ENCODE measurements around the gene DBN1. TPM values are rescaled to one million over a fixed set of nuclear protein-coding genes. Genes with fewer than 3 reads are reported as not detected.

DBN1 gene
- total RNA-seq, 1 donor from 2014 or later = 170 TPM

DNA sequence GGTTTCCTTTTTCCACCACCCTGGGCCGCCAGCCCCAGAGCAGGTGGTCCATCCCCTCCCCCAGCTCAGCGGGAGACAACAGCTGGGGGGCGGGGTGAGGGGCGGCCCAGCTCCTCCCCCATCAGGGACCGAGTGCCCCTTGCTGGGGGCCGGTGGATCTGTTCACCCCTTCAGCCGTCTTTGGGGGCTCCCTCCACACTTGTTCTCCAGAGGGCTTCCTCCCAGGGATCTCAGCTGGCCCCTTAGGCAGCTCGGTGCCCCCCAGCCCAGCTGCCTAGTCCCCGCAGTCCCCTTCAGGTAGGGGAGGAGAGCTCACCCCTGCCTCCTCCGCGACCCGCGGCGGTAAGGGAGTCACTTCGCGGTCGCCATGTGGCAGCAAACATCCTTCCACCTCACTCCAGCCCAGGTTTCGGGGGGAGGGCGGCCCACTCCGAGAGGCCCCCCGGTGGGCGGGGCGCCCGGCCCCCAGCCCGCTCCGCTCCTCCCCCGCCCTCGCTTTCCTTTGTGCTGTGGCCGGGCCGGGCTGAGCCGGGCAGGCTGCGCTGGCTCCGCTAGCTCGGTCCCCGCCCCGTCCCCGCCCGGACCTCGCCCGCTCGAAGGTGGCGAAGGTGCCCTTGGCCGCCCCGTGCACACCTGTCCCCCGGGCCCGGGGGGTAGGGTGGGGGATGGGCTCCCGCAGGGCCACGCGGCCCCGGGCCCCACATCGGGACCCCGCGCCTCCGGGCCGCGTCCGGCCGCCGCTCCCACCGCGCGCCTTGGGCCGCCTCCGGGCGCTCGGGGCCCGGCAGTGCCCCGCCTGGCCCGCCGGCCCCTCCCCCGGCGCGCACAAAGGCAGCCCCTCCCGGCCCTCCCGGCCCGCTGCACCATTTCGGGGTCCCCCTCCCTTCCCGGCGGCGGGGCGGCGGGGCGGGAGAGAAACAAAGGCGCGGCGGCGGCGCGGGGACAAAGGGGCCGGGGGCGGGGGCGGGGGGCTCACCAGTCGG lies 683 bp downstream of the DBN1 start:
- DNase-seq = no peak

DNA sequence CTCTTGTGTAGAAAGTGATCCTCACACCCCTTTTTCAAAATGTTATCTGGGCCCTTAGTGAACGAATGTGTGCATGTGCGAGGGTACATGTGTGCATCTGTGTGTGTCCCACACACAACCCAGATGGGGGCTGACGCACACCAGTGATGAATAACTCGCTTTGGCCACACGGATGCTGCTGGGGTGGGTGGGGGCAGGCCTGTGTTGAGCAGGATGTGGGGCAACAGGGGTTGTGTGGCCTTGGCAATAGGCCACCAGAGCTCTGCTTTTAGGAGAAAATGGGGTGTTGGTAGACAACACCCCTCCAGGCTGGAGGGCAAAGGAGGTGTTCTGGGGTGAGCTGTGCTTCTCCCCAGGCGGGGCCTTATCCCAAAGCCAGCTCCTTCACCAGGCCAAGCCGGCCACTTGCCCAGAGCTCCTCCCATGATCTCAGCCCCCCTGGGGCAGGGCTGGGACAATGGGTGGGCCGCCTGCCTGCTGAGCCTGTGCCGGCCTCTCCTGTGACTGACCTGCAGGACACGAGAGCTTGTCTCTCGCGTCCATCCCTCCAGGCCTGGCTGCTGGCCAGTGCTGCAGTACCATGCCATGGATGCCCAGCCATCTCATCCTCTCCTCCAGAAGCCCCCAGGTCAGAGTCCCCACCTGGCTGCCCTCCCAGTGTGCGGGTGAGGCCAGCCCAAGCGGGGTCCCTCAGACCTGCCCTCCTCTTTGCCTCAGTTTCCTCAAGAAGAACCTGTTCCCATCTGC lies 1.7 kb downstream of the DBN1 start:
- no peak for DNase-seq

DNA sequence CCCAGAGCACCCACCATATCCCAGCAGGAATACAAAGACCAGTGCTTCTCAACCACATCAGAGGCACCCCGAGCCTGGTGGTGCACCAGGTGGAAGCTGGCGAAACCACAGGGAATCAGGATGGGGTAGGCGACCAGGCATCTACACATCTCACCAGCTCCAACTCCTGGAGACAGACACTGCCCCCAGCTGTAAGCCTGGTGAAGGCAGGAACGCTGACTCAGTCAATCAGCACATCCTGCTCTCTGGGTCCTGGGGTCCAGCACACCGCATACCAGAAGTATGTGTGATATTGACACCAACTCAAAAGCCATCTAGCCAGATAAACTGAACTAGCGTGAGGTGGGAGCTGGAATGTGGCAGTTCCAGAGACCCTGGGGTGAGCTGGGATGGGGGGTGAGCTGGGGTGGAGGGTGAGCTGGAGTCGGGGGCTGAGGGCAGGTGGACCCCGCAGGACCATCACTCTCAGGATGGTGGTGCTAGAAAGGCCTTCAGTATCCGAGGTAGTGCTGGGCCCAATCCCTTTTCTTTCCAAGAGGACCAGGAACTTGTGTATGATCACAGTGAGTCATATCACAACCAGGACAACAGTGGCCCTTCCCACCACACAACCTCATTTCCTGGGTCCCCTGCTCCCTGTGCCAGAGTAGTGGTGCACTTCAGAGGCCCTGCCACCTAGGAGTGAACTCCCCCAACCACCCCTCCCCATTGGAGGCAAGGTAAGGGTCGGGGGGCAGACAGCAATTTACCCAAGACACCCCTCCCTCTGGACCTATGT lies 2.5 kb downstream of the DBN1 start:
- DNase-seq = no peak

DNA sequence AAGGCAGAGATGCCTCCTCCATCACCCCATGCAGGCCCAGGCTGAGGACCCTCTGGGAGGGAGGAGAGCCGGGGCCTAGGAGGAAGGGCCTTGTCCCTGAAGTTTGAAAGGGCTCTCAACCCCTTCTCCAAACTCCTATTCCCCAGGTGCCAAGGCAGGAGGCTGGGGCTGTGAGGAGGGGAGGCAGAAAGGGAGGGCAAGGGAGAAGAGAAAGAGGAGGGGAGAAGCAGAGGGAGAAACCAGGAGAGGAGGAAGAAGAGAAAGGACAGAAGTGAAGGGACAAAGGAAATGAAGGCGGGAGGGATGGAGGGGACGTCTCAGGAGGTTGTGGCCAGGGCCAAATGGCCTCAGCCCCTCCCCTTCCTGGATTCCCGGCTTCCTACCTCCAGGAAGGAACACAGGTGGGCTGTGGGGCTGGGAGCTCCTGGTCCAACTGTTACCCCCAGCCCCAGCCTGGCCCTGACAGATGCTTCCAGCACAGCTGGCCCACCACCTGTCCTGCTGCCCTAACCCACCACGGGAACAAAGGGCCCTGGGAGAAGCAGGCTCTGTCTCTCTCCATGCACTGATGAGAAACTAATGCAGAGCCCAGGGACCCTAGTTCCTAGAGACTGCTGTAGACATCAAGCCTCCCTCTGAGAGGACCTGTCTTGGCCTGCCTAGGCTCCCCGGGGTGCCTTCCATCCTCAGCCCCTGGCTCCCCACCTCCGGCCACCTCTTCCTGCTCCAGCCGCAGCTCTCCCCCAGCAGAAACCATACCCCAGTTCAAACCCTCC lies 3.5 kb downstream of the DBN1 start:
- DNase-seq = no peak

DNA sequence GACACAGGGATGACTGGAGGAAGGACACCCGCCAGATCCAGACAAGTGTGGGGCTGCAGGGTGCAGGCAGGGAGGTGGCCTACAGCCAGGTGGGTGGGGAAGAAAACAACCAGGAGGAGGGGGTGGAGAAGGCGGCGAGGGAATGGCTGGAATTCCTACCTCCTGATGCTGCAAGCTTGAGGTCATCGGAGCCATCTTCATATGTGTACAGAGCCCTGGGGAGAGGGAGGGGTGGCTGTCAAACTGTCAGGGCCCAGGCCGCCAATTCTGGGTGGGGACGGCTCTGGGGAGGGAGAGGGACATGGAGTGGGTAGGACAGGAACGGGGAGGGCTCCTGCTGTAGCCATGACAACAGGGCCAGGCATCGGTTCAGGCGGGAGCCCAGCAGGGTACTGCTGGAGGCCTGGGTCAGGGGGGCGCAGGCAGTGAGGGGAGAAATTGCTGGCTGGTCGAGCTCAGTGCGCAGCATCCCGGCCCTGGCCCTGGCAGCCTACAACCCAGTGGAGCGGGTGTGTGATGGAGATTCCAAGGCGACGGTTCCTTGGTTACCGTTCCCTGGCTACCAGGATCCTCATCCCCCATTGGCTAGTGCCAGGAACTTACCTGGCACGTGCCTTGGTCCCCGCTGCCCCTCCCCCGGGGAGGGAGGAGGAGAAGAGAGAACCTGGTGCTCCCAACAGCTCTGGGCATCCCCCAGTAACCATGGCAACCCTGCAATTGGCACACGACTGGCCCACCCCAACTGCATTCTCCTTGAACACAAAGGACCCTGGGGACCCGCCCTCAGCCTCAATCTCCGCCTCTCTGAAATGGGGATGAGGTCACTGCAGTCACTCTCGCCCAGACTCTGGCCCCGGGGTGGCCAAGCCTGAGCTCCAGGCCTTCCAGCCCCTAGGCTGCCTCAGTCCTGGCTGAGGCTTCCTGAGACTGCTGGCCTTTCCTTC lies 4.5 kb downstream of the DBN1 start:
- peak; percentile 45 for DNase-seq

DNA sequence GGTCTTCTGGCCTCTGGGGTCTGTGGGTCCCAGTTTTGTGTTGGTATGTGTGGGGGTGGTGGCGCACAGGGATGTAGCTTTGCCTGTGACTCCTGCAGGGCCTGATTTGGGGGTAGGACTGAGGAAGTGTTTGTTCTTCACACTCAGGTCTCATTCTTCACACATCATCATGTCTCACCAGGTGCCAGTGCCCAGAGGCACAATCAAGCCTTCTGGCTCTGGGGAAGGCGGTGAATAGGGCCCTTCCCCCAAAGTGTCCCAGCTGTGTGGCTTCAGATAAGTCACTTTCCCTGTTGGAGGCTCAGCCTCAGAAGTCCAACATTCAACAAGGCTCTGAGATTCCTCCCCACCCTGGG lies 5.1 kb downstream of the DBN1 start:
- DNase-seq = no peak

DNA sequence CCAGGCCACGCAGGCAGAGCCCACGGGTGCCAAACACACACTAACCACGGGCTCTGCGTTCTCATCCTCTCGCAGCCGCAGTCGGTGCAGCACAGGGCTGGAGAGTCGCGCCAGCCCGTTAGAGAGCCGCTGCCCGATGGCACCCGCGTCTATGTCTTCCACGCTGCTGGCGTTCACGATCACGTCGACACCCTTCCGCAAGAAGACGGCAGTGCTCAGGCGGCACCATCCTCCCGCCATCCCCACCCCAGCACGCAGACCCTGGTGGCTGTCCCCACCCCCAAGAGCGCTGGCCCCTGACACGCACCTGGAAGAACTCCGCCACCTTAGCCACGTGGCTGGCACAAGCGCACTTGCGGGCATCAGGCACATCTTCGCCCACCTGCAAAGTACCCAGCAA lies 6.0 kb downstream of the DBN1 start:
- no peak for DNase-seq

DNA sequence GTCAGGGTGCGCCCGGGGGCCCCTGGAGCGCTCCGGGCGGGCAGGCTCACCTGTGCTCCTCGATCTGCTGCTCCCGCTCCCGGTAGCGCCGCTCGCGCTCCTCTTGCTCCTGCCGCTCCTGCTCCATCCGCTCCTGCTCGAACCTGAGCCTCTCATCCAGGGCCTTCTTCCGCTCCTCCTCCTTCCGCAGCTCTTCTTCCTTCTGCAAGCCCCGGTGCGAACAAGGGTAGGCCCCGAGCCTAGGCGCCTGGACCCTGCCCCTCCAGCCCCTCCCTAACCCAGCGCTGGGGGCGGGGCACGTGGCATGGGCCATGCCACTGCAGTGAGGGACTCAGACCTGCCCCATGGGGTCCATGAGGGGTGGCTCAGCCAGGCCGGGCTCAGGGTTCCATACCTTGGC lies 6.6 kb downstream of the DBN1 start:
- no peak for DNase-seq

DNA sequence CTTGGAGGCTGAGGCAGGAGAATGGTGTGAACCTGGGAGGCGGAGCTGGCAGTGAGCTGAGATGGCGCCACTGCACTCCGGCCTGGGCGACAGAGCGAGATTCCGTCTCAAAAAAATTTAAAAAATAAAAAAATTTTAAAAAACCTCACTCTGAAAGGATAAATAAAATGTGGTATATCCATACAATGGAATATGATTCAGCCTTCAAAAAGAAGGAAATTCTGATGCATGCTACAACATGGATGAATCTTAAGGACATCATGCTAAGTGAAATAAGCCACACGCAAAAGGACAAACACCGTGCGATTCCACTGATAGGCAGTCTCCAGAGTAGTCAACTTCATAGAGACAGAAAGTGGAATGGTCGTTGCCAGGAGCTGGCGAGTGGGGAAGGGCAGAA lies 8.4 kb downstream of the DBN1 start:
- no peak for DNase-seq

DNA sequence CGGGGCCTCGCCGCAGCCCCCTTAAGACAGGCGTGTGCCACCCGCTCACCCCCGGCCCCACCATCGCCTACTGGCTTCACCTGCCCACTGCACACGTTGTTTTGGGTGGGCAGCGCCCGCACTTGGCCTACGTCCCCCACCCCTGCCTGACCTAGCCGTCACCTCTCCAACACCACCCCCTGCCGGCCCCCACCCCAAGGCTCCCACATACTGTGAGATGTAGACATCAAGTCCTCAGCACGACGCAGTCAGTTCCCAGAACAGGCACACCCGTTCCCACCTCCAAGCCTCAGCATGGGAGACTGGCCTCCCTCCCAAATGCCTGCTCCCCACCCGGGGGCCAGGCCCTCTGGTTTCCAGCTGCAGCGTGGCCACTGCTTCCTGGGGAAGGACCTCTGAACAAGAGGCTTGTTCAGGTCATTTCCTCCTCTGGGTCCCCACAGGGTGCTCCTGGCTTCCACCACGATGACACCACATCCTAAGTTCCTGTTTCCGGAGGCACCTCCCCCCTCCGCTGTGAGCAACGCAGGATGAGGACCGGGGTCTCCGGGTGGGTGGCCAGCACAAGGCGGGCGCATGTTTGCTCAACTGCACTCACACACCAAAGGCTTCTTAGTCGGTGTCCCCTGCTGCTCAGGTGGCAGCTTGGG lies 11.3 kb downstream of the DBN1 start:
- no peak for DNase-seq

DNA sequence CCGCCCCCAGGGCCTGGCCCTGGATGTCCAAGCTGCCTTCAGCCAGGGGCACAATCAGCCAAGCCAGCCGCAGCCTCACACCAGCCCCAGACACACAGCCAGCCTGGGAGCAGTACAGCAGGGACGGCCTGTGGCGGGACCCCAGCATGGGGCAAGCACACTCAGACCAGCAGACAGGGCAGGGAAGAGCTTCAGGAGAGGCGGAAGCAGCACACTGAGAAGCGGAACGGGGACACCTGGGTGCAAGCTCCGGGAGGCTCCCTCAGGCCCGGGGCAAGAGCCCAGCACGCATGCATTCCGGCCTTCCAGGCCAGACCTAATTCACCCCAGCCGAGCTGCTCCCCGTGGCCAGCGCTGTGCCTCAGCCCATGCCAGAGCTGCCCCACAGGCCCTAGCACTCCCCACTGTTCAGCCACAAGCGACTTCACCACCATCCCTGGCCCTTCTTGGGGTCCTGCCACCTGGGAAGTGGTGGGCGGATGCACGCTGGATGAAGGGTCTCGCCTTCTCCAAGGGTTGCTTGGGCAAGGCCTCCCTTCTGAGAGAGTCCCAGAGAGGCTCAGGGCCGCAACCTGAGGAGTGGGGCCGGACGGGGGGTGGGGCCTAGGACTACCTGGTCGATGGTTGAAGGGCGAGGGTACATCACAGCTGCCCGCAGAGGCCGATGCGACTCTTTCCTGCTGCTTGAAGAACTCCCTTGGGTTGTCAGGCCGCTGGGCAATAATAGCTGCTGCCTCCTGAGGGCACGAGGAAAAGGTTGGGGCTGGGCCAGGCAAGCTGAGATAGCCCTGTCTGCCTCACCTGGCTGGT lies 13.4 kb downstream of the DBN1 start:
- DNase-seq = no peak

DNA sequence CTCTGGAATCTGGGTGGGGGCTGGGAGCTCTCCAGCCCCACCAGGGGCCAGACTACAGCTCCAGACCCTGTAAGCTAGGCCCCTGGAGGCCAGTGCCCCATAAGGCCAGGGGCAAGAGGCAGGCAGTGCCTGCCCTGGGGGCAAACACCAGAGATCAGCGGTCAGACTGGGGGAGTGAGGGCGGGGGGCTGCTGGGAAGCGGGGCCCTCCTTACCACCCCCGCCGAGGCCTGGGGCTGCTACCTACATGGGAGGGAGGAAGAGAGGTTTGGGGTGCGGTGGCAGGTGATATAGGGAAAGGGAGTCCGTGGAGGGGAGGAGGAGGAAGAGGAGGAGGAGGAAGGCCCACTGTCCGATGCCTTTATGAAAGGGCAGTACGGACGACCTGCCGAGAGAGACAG lies 14.1 kb downstream of the DBN1 start:
- no peak for DNase-seq

DNA sequence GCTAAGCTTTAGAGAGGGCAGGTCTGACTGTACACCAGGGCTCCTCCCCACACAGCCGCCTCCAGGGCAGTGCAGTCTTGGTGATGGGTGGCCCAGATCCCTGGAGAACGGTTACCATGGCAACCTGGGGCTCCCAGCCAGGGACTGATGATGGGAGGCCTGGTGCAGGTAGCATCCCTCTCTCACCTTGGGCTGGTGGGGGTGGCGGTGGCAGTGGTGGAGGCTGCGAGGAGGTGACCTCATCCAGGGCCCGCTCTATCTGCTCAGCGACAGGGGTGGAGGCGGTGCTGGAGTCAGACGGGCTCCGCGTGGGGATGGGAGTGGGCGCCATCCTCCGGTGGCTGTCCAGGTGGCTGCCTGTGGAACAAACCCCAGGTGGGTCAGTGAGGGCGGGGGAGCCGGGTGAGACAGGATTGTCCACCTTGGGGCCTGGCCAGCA lies 14.5 kb downstream of the DBN1 start:
- peak; percentile 56 for DNase-seq

DNA sequence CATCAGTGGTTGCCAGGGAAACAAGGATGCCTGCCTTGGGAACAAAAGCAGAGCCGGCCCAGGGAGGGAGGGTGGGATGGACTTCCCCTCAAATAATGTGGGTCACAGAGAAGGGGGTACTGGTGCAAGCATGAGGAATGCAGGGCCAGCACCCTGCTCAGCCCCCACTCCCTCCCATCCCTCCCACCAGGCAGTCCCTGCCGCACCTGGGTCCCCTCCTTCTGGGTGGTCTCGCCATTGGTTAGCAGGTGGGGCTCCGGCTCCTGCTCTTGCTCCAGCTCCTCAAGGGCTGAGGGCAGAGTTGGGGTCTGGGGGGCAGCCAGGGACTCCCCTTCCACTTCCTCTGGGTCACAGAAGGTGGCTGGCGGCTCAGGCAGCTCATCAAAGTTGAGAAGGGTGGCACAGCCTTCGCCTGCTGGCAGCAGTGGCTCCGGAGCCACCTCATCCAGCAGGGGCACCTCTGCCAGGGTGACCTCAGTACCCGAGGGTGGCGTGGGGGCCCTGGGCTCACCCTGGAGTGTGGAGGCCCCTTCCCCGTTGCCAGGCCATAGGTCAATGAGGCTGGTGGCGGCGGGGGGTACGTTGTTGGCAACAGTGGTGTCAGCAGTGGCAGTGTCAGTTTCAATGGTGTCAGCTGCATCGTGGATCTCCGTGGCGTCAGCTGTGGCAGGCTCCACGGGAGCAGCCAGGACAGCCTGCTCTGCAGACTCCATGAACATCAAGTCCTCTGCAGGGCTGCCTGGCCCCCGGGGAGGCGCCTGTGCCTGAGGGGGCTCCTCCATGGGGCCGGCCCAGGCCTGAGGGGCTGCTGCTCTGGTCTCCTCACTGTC lies 15.4 kb downstream of the DBN1 start:
- no peak for DNase-seq

DNA sequence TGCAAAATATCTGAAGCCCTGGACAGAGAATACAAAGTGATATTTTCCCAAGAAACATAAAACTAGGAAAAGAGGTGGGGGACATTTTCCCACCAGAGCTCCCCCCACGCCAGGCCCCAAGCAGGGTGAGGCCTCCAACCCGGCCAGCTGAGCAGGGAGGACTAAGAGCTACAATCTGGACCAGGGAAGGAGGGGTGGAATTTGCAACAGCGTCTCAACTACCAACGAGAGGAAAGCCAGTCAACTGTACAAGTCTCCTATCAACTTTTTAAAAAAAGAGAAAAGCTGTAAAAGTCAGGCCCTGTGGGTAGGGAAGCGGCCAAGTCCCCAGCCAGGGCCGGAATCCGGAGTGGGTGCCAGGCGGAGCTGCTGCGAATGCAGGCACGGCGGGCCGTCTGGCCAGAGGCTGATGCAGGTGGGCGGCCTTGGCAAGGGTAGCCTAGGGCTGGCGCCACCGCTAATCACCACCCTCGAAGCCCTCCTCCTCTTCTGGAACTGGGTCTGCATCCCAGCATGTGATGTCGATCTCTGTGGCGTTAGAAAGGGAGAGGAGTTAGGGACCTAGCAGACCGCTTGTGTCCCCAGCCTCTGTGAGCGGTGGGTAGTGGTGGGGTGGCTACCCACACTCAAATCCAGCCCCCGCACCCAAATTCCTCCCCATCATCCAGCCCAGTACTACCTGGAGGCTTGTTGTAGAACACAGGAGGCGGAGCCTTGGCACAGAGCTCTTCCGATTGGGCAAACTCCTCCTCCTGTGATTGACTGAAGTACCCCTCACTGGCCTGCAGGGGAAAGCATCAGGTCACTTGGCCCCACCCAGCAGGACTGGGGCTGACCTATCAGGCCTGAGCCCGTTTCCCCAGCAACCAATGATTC lies 16.2 kb downstream of the DBN1 start:
- peak; percentile 89 for DNase-seq

DNA sequence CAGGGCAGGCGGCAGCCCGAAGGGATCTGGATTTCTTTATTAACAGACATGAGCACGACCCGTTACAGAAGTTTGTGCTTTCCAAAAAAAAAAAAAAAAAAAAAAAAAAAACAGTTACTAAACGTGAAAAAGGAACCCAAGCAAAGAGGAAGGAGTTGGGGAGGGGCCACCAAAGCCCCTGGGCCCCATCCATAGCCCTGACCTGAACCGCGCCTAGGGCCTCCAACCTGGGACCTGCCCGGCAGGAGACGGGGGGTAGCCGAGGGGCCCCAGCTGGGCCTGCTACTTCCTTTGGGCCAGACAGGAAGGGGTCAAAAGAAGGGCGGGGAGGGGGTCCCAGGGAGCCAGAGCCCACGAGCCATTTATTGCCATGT lies 16.9 kb downstream of the DBN1 start:
- no peak for DNase-seq
